MCF 10A (cell line): Measurements from ENCODE around the gene KREMEN1. TPM values are rescaled to one million over a fixed set of nuclear protein-coding genes. Genes with fewer than 3 reads are reported as not detected.

Experiments
- BruUV-seq: library from RNA; stranded (reverse); fragments of 400-500 nt; replicated peaks from 2 replicates; lab custom pipeline; 2021; lab: Mats Ljungman, UMichigan
- CTCF ChIA-PET: fragments of 300-600 bp; sonication (Branson Sonifier 250); formaldehyde crosslinking; extraction: SDS; loops from one replicate; lab custom pipeline; 2021; ENCODE audit warnings: antibody characterized with exemption, inconsistent platforms; lab: Yijun Ruan, JAX
- POLR2A ChIA-PET: fragments of 300-600, 350-650 bp; sonication (Branson Sonifier 250); formaldehyde crosslinking; extraction: SDS; loops from one replicate; lab custom pipeline; 2020; ENCODE audit warnings: antibody characterized with exemption, inconsistent platforms; lab: Yijun Ruan, JAX
- DNase-seq: peaks from one replicate; pipeline ENCODE4 v3.0.0-alpha.2; 2018; ENCODE audit not compliant: unreplicated experiment
- H3K27ac Mint-ChIP-seq: one replicate; pipeline ENCODE4 v1.8.0; 2022; ENCODE audit warnings: mild to moderate bottlenecking, low read depth, mixed read lengths; ENCODE audit not compliant: unreplicated experiment
- H3K27me3 Mint-ChIP-seq: one replicate; pipeline ENCODE4 v1.8.0; 2022; ENCODE audit warnings: mixed read lengths; ENCODE audit not compliant: insufficient read depth, unreplicated experiment
- H3K36me3 Mint-ChIP-seq: one replicate; pipeline ENCODE4 v1.8.0; 2022; ENCODE audit warnings: mild to moderate bottlenecking, moderate library complexity, mixed read lengths; ENCODE audit not compliant: insufficient read depth, unreplicated experiment
- H3K4me1 Mint-ChIP-seq: one replicate; pipeline ENCODE4 v1.8.0; 2022; ENCODE audit warnings: mixed read lengths; ENCODE audit not compliant: insufficient read depth, unreplicated experiment
- H3K4me3 Mint-ChIP-seq: one replicate; pipeline ENCODE4 v1.8.0; 2022; ENCODE audit warnings: mild to moderate bottlenecking, moderate library complexity, mixed read lengths; ENCODE audit not compliant: unreplicated experiment
- H3K9me3 Mint-ChIP-seq: one replicate; pipeline ENCODE4 v1.8.0; 2022; ENCODE audit warnings: mixed read lengths; ENCODE audit not compliant: unreplicated experiment
- CTCF ChIP-seq: fragments of 200-600 bp; IDR thresholded peaks from one replicate; pipeline ENCODE4 v1.8.0; 2022; ENCODE audit warnings: antibody characterized with exemption, mild to moderate bottlenecking; ENCODE audit not compliant: unreplicated experiment
- intact Hi-C: fragments of 100-400 bp; cut with micrococcal nuclease; formaldehyde crosslinking; loops from 2 replicates; pipeline ENCODE4 v1.14.1; 2022
- total RNA-seq: library from RNA; stranded (reverse); gene quantifications from 2 replicates; pipeline ENCODE4 v1.2.3, GENCODE V29; 2022

The KREMEN1 gene
- total RNA-seq, 1 experiment from 2014 or later, result 3.6 TPM

- no TSS peak for BruUV-seq
- Mint-ChIP-seq H3K27ac (no peak overlapping the region), H3K27me3 (peaks cover 11% of the 10 kb centered on the region), H3K4me3 (peak overlapping the region; percentile 45), H3K9me3 (no peaks in the 10 kb centered on the region), H3K36me3 (peaks cover 7% of the 10 kb centered on the region), H3K4me1 (peaks cover 10% of the 10 kb centered on the region)
- intact Hi-C loops, result no loop called here
- ChIA-PET CTCF (interaction anchor here (3.4 kb wide), 1 partner anchor 40 kb away, joined by 8 read pairs; no protein-coding TSS in a partner anchor), POLR2A (no interaction called here)
- no peak for DNase-seq
- no peak for TF ChIP-seq CTCF
These were observed 132.4 kb downstream of the KREMEN1 start for GRCh38 chr22:29205252-29205593.

- peaks cover 10% of the 10 kb centered on the region for H3K4me1 Mint-ChIP-seq
- H3K27me3 Mint-ChIP-seq, result peaks cover 11% of the 10 kb centered on the region
- H3K4me3 Mint-ChIP-seq, result peak within 1 kb of the TSS; percentile 45
- no peaks in the 10 kb centered on the region for H3K9me3 Mint-ChIP-seq
- intact Hi-C loops, result no loop called here
- ChIA-PET CTCF (interaction anchor here (0.6 to 3.4 kb wide), 3 partner anchors 15 to 40 kb away, joined by 3 to 8 read pairs (median 4); no protein-coding TSS in a partner anchor), POLR2A (interaction anchor here (0.6 kb wide), 1 partner anchor 95 kb away, joined by 3 read pairs; no protein-coding TSS in a partner anchor)
- no TSS peak for BruUV-seq
- DNase-seq, result no peak
- TF ChIP-seq CTCF, result no peak
- H3K36me3 Mint-ChIP-seq, result peaks cover 7% of the 10 kb centered on the region
- no peak within 1 kb of the TSS for H3K27ac Mint-ChIP-seq
These were observed 132.9 kb downstream of the KREMEN1 start, which contains the start of gene EMID1 for GRCh38 chr22:29205594-29206371. TSS of gene EMID1 (plus strand) at chr22:29205896. CDS start at chr22:29206039, 143 bp downstream.

GRCh38 chr22:29206372-29207242 lies 133.8 kb downstream of the KREMEN1 start:
- H3K27ac Mint-ChIP-seq, result no peak overlapping the region
- no peak for DNase-seq
- H3K9me3 Mint-ChIP-seq, result no peaks in the 10 kb centered on the region
- peaks cover 7% of the 10 kb centered on the region for H3K36me3 Mint-ChIP-seq
- intact Hi-C loops, result no loop called here
- ChIA-PET CTCF (interaction anchor here (0.8 kb wide), 1 partner anchor 26 kb away, joined by 3 read pairs; no protein-coding TSS in a partner anchor), POLR2A (interaction anchor here (0.6 kb wide), 1 partner anchor 94 kb away, joined by 3 read pairs; no protein-coding TSS in a partner anchor)
- peaks cover 10% of the 10 kb centered on the region for H3K4me1 Mint-ChIP-seq
- peak overlapping the region; percentile 40 for H3K4me3 Mint-ChIP-seq
- TF ChIP-seq CTCF, result no peak
- H3K27me3 Mint-ChIP-seq, result peaks cover 11% of the 10 kb centered on the region
- no TSS peak for BruUV-seq

GRCh38 chr22:29207243-29207550 lies 134.4 kb downstream of the KREMEN1 start:
- intact Hi-C loops, result no loop called here
- H3K9me3 Mint-ChIP-seq, result no peaks in the 10 kb centered on the region
- peaks cover 10% of the 10 kb centered on the region for H3K4me1 Mint-ChIP-seq
- H3K27ac Mint-ChIP-seq, result no peak overlapping the region
- H3K36me3 Mint-ChIP-seq, result peaks cover 7% of the 10 kb centered on the region
- peaks cover 11% of the 10 kb centered on the region for H3K27me3 Mint-ChIP-seq
- ChIA-PET POLR2A (no interaction called here), CTCF (no interaction called here)
- DNase-seq, result no peak
- no TSS peak for BruUV-seq
- H3K4me3 Mint-ChIP-seq, result no peak overlapping the region
- TF ChIP-seq CTCF, result no peak
